HG03457 (cell line): Measurements from ENCODE around the gene ADAM12.
"Not testable (repeated sequence)": the region's sequence is repeated elsewhere in the genome, so short reads cannot be mapped to it uniquely, and the experiment has no call there.

Source experiments
- ATAC-seq: cut with Tn5 transposase; IDR thresholded peaks from one replicate; pipeline ENCODE4 v1.9.1; 2021; ENCODE audit warnings: moderate number of reproducible peaks; ENCODE audit not compliant: unreplicated experiment

ADAM12 gene

GRCh38 chr10:126191192-126191591 lies 197.1 kb downstream of the ADAM12 start:
- no peak for ATAC-seq

GRCh38 chr10:126188679-126189200 lies 199.5 kb downstream of the ADAM12 start:
- ATAC-seq = no peak

- ATAC-seq = no peak
Observed at GRCh38 chr10:126187399-126187798, 200.9 kb downstream of the ADAM12 start.

GRCh38 chr10:126186766-126187165 lies 201.5 kb downstream of the ADAM12 start:
- no peak for ATAC-seq

GRCh38 chr10:126185676-126186447 lies 202.4 kb downstream of the ADAM12 start:
- no peak for ATAC-seq

GRCh38 chr10:126181626-126182025 lies 206.7 kb downstream of the ADAM12 start:
- ATAC-seq = no peak

GRCh38 chr10:126179637-126180036 lies 208.6 kb downstream of the ADAM12 start:
- no peak for ATAC-seq

- ATAC-seq = no peak
Observed at GRCh38 chr10:126177417-126178030, 210.8 kb downstream of the ADAM12 start.

GRCh38 chr10:126175641-126176262 lies 212.5 kb downstream of the ADAM12 start:
- no peak for ATAC-seq

GRCh38 chr10:126172755-126173154 lies 215.5 kb downstream of the ADAM12 start:
- not testable (repeated sequence) for ATAC-seq

GRCh38 chr10:126171555-126171954 lies 216.7 kb downstream of the ADAM12 start:
- ATAC-seq = no peak

- ATAC-seq = no peak
Observed at GRCh38 chr10:126170776-126171175, 217.5 kb downstream of the ADAM12 start.

- no peak for ATAC-seq
Observed at GRCh38 chr10:126170371-126170770, 217.9 kb downstream of the ADAM12 start.

GRCh38 chr10:126169899-126170298 lies 218.4 kb downstream of the ADAM12 start:
- no peak for ATAC-seq

GRCh38 chr10:126166797-126167196 lies 221.5 kb downstream of the ADAM12 start:
- ATAC-seq = no peak

GRCh38 chr10:126165874-126166273 lies 222.4 kb downstream of the ADAM12 start:
- no peak for ATAC-seq

- no peak for ATAC-seq
Observed at GRCh38 chr10:126163506-126163905, 224.8 kb downstream of the ADAM12 start.

- no peak for ATAC-seq
Observed at GRCh38 chr10:126161691-126162090, 226.6 kb downstream of the ADAM12 start.

GRCh38 chr10:126160971-126161630 lies 227.2 kb downstream of the ADAM12 start:
- ATAC-seq = no peak

GRCh38 chr10:126160571-126160970 lies 227.7 kb downstream of the ADAM12 start:
- ATAC-seq = no peak
